8988T (cell line): Measurements from ENCODE around the gene RASGRP4.
"Not testable (repeated sequence)": the region's sequence is repeated elsewhere in the genome, so short reads cannot be mapped to it uniquely, and the experiment has no call there.

Experiments used
- DNase-seq: peaks from one replicate; pipeline ENCODE4 v3.0.0; 2011

Gene RASGRP4

GRCh38 chr19:38425810-38426466 lies at the start of gene RASGRP4:
RASGRP4 (minus strand) TSS chr19:38426219; CDS start chr19:38426091, 128 bp downstream.
- DNase-seq: no peak

- no peak for DNase-seq
These were observed 49.2 kb upstream of the RASGRP4 start for GRCh38 chr19:38475176-38475575.

GRCh38 chr19:38473201-38473600 lies 47.2 kb upstream of the RASGRP4 start:
- no peak for DNase-seq

GRCh38 chr19:38472725-38473124 lies 46.7 kb upstream of the RASGRP4 start:
- not testable (repeated sequence) for DNase-seq

GRCh38 chr19:38470788-38471480 lies 44.9 kb upstream of the RASGRP4 start:
- DNase-seq: no peak

- DNase-seq: no peak
These were observed 43.1 kb upstream of the RASGRP4 start for GRCh38 chr19:38469151-38469550.

- DNase-seq: no peak
These were observed 41.8 kb upstream of the RASGRP4 start for GRCh38 chr19:38467541-38468525.

- no peak for DNase-seq
These were observed 40.0 kb upstream of the RASGRP4 start for GRCh38 chr19:38466050-38466449.

- DNase-seq: no peak
These were observed 38.5 kb upstream of the RASGRP4 start for GRCh38 chr19:38464421-38465082.

- no peak for DNase-seq
These were observed 37.3 kb upstream of the RASGRP4 start for GRCh38 chr19:38463365-38463764.

GRCh38 chr19:38458991-38459390 lies 33.0 kb upstream of the RASGRP4 start:
- DNase-seq: no peak

GRCh38 chr19:38457690-38458405 lies 31.8 kb upstream of the RASGRP4 start:
- no peak for DNase-seq

GRCh38 chr19:38457202-38457601 lies 31.2 kb upstream of the RASGRP4 start:
- no peak for DNase-seq

- DNase-seq: no peak
These were observed 29.0 kb upstream of the RASGRP4 start for GRCh38 chr19:38455031-38455430.

- DNase-seq: no peak
These were observed 27.6 kb upstream of the RASGRP4 start for GRCh38 chr19:38453596-38453995.

- DNase-seq: no peak
These were observed 26.7 kb upstream of the RASGRP4 start for GRCh38 chr19:38452430-38453366.

GRCh38 chr19:38451629-38452028 lies 25.6 kb upstream of the RASGRP4 start:
- no peak for DNase-seq

- DNase-seq: no peak
These were observed 25.0 kb upstream of the RASGRP4 start for GRCh38 chr19:38451036-38451435.

- no peak for DNase-seq
These were observed 23.5 kb upstream of the RASGRP4 start for GRCh38 chr19:38449518-38449917.

- no peak for DNase-seq
These were observed 22.2 kb upstream of the RASGRP4 start for GRCh38 chr19:38448225-38448624.

GRCh38 chr19:38445362-38445761 lies 19.3 kb upstream of the RASGRP4 start:
- no peak for DNase-seq
